ENCODE results near the gene NLGN4Y. TPM values are rescaled to one million over a fixed set of nuclear protein-coding genes. Genes with fewer than 3 reads are reported as not detected.

Gene NLGN4Y
- total RNA-seq, 1 donor from 2014 or later = not detected

DNA sequence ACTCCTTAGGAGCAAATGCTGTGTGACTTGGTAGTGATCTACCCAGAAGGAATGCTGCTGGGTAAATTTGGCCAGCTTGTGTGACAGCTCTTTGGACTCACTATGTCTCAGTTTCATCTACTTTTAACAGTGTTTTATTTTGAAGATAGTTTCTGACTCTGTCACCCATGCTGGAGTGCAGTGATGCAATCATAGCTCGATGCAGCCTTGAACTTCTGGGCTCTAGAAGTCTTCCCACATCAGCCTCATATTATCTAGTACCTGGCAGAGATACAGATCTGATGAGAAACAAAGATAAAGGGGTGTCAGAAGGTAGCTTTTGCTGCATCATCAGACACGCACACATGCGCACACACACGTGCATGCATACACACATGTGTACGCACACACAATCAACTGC is 19.2 kb downstream of the NLGN4Y start:
- H3K27me3 Mint-ChIP-seq (ENCODE audit: low read depth) = no peaks in the 10 kb centered on the region
- DNase-seq (ENCODE audit: low spot score in 2 of 2, unreplicated experiment in 2 of 2) = no peak
- no peak overlapping the region for H3K4me3 Mint-ChIP-seq
- H3K36me3 Mint-ChIP-seq = no peaks in the 10 kb centered on the region
- H3K27ac Mint-ChIP-seq = no peak overlapping the region
- no peaks in the 10 kb centered on the region for H3K9me3 Mint-ChIP-seq
- H3K4me1 Mint-ChIP-seq = no peaks in the 10 kb centered on the region
- TF ChIP-seq, protein P1, sequence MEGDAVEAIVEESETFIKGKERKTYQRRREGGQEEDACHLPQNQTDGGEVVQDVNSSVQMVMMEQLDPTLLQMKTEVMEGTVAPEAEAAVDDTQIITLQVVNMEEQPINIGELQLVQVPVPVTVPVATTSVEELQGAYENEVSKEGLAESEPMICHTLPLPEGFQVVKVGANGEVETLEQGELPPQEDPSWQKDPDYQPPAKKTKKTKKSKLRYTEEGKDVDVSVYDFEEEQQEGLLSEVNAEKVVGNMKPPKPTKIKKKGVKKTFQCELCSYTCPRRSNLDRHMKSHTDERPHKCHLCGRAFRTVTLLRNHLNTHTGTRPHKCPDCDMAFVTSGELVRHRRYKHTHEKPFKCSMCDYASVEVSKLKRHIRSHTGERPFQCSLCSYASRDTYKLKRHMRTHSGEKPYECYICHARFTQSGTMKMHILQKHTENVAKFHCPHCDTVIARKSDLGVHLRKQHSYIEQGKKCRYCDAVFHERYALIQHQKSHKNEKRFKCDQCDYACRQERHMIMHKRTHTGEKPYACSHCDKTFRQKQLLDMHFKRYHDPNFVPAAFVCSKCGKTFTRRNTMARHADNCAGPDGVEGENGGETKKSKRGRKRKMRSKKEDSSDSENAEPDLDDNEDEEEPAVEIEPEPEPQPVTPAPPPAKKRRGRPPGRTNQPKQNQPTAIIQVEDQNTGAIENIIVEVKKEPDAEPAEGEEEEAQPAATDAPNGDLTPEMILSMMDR (IDR thresholded peaks at IDR 0.05; ENCODE audit: unreplicated experiment) = no peak

DNA sequence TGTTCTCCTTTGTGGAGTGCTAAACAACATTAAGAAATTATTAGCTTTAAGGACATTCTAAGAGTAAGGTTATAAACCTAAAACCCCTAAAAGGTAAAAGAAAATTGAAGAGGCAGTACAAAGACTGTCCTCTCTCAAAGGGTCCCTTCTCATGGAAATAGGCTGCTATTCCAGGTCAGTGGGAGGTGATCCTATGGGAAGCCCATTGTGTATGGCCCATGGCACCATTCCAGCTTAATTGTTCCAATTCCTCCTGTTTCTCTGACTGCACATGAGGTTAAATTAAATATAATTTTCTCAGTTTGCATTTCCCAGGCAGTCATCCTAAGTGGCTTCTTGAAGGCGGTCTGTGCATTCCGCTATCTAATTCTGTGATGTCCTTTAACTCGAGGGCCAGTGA is 57.0 kb downstream of the NLGN4Y start:
- Mint-ChIP-seq H3K4me1 (no peaks in the 10 kb centered on the region), H3K27ac (no peak overlapping the region), H3K4me3 (no peak overlapping the region), H3K36me3 (no peaks in the 10 kb centered on the region), H3K9me3 (no peaks in the 10 kb centered on the region), H3K27me3 (ENCODE audit: low read depth) (no peaks in the 10 kb centered on the region)
- DNase-seq (ENCODE audit: low spot score in 2 of 2, unreplicated experiment in 2 of 2) = no peak
- TF ChIP-seq, protein P1 (IDR thresholded peaks at IDR 0.05; ENCODE audit: unreplicated experiment) = no peak

DNA sequence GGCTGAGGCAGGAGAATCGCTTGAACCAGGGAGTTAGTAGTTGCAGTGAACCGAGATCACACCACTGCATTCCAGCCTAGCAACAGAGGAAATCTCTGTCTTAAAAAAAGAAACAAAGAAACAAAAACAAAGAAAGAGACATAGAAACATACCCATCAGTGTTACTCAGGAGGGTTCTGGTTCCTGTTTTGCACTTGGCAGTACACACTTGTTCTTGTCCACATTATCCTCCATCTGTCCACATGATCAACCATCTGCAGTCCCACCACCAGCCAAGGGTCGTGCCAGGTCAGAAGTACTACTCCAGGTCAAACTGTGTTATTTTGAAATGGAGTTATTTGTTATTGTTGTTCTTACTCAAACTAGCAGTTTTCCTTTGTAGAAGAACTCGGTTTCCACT is 62.4 kb downstream of the NLGN4Y start:
- TF ChIP-seq, protein P1 (IDR thresholded peaks at IDR 0.05; ENCODE audit: unreplicated experiment) = no peak
- H3K9me3 Mint-ChIP-seq = no peaks in the 10 kb centered on the region
- H3K4me3 Mint-ChIP-seq = no peak overlapping the region
- no peak for DNase-seq (ENCODE audit: low spot score in 2 of 2, unreplicated experiment in 2 of 2)
- no peaks in the 10 kb centered on the region for H3K36me3 Mint-ChIP-seq
- H3K27ac Mint-ChIP-seq = no peak overlapping the region
- no peaks in the 10 kb centered on the region for H3K4me1 Mint-ChIP-seq
- H3K27me3 Mint-ChIP-seq (ENCODE audit: low read depth) = no peaks in the 10 kb centered on the region

DNA sequence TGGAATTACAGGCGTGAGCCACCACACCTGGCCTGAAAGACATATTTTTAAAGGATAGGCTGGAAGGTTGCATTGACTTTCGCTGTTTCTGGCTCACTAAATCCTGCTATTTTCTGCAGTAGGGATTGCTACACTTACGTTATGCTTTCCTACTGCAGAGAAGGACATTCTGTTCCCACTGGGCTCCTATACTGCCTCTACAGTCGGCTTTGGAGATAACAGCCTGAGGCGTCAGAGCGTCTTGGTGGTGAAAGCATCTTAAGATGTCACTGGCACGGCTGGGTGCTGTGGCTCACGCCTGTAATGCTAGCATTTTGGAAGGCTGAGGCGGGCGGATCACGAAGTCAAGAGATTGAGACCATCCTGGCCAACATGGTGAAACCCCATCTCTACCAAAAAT is 77.0 kb downstream of the NLGN4Y start:
- Mint-ChIP-seq H3K4me1 (no peaks in the 10 kb centered on the region), H3K27me3 (ENCODE audit: low read depth) (no peaks in the 10 kb centered on the region), H3K27ac (no peak overlapping the region), H3K4me3 (no peak overlapping the region), H3K9me3 (no peaks in the 10 kb centered on the region), H3K36me3 (no peaks in the 10 kb centered on the region)
- DNase-seq (ENCODE audit: low spot score in 2 of 2, unreplicated experiment in 2 of 2) = no peak
- TF ChIP-seq, protein P1 (IDR thresholded peaks at IDR 0.05; ENCODE audit: unreplicated experiment) = no peak

DNA sequence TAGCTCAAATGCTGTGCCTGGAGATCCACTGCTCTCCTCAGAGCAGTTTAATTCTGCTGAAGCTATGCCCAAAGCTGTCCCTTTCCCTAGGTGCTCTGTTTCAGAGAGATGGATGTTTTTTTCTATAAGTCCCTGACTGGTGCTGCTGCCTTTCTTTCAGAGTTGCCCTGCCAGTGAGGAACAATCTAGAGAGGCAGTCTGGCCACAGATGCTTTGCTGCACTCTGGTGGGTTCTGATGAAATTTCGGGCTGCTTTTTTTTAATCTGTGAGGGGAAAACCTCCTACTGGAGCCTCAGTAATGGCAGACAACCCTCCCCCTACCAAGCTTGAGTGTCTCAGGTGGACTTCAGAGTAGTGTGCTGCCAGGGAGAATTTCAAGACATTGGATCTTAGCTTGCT is 93.3 kb downstream of the NLGN4Y start:
- Mint-ChIP-seq H3K9me3 (no peaks in the 10 kb centered on the region), H3K27me3 (ENCODE audit: low read depth) (no peaks in the 10 kb centered on the region), H3K27ac (no peak overlapping the region), H3K4me3 (no peak overlapping the region), H3K36me3 (no peaks in the 10 kb centered on the region), H3K4me1 (no peaks in the 10 kb centered on the region)
- TF ChIP-seq, protein P1 (IDR thresholded peaks at IDR 0.05; ENCODE audit: unreplicated experiment) = no peak
- no peak for DNase-seq (ENCODE audit: low spot score in 2 of 2, unreplicated experiment in 2 of 2)

GRCh38 chrY:14618513-14618912 is 94.2 kb downstream of the NLGN4Y start:
- Mint-ChIP-seq H3K4me3 (no peak overlapping the region), H3K4me1 (no peaks in the 10 kb centered on the region), H3K36me3 (no peaks in the 10 kb centered on the region), H3K27ac (no peak overlapping the region), H3K9me3 (no peaks in the 10 kb centered on the region), H3K27me3 (ENCODE audit: low read depth) (no peaks in the 10 kb centered on the region)
- TF ChIP-seq, protein P1 (IDR thresholded peaks at IDR 0.05; ENCODE audit: unreplicated experiment) = no peak
- no peak for DNase-seq (ENCODE audit: low spot score in 2 of 2, unreplicated experiment in 2 of 2)

All from mesothelial cell of epicardium (in vitro differentiated cells).